GM12874 (cell line): Measurements from ENCODE around the gene MEX3D.

Experiments
- TF ChIP-seq, protein P1 (sequence below): IDR thresholded peaks from 2 replicates; pipeline ENCODE4 v1.5.1; 2011; ENCODE audit warnings: low read depth, mild to moderate bottlenecking, control low read depth, low read length, moderate library complexity; ENCODE audit not compliant: insufficient read depth

Gene MEX3D

DNA sequence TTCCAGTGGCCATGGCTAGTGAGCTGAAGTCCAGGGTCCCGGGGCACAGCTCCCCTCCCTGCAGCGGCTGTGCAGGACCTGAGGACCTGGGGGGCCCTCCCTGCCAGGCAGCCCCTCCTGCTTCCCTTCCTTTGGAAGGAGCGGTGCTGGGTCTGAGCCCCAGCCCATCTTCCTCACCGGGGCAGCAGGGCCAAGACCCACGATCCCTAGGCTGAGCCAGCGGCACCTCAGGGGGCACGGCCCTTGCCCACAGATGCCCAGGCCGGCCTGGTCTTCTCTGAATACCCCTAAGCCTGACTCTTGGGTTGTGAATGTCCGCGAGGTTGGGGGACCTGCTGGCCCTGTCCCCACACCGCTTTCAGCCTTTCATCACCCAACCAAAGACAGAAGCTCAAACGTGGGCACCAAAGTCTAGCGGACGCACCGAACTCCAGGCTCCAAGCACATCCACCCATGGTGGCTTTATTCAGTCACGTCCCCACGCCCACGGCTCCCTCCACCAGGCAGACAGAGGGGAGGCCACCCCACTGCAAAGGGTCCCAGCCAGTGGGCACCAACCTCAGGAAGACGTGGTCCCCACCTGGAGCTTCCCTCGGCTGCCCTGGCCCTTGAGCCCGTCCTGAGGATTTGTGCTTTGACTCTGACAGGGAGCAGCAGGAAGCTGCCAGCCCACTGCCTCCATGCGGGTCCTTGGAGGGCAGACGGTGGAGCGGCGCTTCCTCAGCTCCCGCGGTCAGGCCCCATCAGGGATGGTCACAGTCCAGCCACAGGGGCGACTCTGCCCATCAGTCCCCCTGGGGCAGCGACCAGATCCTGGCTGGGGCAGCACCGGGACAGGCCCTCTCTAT, 8.3 kb upstream of the MEX3D start:
- TF ChIP-seq, protein P1, sequence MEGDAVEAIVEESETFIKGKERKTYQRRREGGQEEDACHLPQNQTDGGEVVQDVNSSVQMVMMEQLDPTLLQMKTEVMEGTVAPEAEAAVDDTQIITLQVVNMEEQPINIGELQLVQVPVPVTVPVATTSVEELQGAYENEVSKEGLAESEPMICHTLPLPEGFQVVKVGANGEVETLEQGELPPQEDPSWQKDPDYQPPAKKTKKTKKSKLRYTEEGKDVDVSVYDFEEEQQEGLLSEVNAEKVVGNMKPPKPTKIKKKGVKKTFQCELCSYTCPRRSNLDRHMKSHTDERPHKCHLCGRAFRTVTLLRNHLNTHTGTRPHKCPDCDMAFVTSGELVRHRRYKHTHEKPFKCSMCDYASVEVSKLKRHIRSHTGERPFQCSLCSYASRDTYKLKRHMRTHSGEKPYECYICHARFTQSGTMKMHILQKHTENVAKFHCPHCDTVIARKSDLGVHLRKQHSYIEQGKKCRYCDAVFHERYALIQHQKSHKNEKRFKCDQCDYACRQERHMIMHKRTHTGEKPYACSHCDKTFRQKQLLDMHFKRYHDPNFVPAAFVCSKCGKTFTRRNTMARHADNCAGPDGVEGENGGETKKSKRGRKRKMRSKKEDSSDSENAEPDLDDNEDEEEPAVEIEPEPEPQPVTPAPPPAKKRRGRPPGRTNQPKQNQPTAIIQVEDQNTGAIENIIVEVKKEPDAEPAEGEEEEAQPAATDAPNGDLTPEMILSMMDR, result no peak

DNA sequence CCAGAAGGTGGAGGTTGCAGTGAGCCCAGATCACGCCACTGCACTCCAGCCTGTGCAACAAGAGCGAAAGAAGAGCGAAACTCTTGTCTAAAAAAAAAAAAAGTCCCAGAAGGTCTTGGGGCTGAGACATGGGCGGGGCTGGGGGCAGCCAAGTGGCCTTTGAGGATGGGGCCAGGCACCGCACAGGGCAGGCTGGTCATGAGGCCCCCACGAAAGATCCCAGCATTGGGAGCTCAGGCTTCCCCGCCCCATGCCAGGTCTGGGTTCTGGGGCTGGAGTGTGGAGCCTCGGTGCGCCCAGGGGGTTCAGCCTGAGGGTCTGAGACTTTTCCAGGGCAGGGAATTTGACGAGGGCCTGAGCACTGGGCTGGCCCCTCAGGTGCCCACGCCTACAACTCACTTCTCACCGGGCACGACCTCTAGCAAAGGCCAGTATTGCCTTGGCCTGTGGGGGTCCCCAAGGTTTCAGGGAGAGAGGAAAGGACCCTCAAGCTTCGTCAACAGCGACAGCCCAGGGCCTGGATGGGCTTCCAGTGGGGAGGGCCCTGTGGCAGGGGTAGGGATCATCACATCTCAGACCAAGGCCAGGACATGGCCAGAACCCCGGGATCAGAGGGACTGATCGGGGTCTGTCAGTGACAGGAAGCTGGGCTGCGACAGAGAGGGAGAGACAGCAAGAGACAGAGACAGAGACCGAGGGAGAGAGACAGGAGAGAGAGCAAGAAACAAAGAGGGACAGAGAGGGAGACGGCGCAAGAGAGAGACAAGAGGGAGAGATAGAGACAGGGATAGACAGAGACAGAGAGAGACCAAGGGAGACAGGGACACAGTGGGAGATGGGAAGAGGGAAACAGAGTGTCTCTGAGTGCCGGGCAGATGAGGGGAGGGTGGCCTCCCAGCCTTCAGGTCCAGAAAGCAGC, 7.5 kb upstream of the MEX3D start:
- TF ChIP-seq, protein P1, result no peak

DNA sequence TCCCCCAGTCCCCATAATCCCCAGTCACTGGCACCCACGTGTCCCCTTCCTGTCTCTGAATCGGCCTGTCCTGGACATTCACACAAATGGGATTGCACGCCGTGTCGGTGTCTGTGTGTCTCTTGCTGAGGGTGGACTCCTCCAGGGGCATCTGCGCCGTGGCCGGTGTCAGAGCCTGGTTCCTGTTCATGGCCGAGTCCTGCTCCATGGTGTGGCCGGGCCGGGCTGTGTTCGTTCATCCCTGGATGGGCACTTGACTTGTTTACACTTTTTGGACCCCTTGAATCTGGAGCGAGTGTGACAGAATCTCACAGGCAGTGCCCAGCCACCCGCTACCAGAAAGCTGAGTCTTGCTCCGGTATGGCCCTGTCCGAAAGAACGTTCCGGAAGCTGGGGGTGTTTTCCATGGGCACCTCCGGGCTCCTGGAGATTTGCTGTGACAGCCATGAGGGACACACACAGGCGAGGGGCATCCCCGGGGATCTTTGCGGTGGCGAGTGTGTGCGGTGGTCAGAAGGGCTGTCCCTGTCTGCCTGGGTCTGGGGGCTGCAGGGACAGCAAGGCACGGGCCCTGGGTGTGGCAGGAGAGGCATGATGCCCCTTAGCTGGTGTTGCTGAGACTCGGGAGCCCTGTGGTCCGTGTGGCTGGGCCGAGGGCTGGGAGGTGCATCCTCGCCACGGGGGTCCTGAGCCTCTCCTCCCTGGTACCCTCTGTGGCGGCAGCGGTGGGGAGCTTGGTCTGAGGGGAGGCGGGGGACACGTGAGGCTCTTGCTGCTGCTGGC, 6.4 kb upstream of the MEX3D start:
- TF ChIP-seq, protein P1, result no peak

DNA sequence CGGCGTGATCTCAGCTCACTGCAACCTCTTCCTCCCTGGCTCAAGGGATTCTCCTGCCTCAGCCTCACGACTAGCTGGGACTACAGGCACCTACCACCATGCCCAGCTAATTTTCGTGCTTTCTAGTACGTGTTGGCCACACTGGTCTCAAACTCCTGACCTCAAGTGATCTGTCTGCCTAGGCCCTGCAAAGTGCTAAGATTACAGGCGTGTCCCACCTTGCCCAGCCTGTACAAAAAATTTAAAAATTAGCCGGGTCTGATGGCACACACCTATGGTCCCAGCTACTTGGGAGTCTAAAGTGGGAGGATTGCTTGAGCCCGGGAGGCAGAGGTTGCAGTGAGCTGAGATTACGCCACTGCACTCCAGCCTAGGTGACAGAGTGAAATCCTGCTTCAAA, 4.7 kb upstream of the MEX3D start:
- TF ChIP-seq, protein P1, result no peak

DNA sequence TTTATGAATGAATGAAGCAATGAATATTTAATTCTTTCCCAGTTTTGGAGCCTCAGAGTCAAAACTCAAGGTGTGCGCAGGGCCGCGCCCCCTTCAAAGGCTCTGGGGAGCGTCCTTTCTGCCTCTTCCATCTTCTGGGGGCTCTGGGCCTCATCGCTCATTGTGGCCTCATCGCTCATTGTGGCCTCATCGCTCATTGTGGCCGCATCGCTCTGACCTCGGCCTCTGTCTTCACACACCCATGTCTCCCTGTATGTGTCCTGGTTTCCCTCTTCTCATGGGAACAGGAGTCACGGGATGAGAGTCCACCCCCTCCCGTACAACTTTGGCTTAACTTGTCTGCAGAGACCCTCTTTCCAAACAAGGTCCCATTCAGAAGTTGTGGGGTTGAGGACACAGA, 3.2 kb upstream of the MEX3D start:
- TF ChIP-seq, protein P1, result no peak

DNA sequence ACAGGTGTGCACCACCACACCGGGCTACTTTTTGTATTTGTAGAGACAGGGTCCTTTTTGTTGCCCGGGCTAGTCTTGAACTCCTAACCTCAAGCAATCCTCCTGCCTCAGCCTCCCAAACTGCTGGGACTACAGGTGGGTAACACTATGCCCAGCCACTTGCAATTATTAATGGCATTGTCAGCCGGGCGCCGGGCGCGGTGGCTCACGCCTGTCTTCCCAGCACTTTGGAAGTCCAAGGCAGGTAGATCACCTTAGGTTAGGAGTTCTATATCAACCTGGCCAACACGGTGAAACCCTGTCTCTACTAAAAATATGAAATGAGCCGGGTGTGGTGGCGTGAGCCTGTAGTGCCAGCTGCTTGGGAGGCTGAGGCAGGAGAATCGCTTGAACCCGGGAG, 2.7 kb upstream of the MEX3D start:
- TF ChIP-seq, protein P1, result no peak
